ENCODE measurements around the gene GGA3. TPM values are rescaled to one million over a fixed set of nuclear protein-coding genes. Genes with fewer than 3 reads are reported as not detected.

GGA3 gene
- total RNA-seq, 1 experiment from 2014 or later: 37.5 TPM

DNA sequence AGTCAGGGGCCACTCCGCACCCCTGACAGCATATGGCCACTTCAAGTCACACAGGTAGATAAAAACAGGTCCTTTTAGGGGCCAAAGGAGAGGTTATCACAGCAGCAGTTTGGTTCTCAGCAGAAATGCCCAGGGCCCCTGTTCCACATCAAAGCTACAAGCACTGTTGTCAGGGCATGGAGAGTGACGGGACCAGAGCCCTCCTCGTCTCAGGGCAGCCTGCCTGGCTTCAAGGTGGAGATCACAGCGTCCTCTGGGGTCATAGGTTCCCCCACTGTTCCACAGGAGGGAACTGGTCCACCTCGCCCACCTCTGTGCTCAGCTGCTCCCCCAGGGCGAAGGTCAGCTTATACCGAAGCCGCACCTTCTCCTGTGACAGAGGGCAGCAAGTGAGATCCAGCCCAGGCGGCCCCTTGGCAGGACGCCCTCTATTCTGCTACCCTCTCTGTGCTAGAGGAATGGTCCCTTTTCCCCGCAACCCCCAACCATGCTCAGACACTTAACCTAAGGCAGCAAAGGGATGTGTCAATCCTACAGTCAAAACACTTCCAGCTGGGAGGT, 23.3 kb downstream of the GGA3 start:
- BruUV-seq (replicated peaks): no TSS peak
- no peaks in the 10 kb centered on the region for H3K9me2 ChIP-seq (ENCODE audit: insufficient read depth)
- H3K27ac ChIP-seq: no peak overlapping the region
- H3K27me3 ChIP-seq (ENCODE audit: insufficient read depth, low read depth): no peaks in the 10 kb centered on the region
- ChIA-PET CTCF (no interaction called here), POLR2A (ENCODE audit: unreplicated experiment) (no interaction called here)
- TF ChIP-seq, protein P1, sequence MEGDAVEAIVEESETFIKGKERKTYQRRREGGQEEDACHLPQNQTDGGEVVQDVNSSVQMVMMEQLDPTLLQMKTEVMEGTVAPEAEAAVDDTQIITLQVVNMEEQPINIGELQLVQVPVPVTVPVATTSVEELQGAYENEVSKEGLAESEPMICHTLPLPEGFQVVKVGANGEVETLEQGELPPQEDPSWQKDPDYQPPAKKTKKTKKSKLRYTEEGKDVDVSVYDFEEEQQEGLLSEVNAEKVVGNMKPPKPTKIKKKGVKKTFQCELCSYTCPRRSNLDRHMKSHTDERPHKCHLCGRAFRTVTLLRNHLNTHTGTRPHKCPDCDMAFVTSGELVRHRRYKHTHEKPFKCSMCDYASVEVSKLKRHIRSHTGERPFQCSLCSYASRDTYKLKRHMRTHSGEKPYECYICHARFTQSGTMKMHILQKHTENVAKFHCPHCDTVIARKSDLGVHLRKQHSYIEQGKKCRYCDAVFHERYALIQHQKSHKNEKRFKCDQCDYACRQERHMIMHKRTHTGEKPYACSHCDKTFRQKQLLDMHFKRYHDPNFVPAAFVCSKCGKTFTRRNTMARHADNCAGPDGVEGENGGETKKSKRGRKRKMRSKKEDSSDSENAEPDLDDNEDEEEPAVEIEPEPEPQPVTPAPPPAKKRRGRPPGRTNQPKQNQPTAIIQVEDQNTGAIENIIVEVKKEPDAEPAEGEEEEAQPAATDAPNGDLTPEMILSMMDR (conservative IDR thresholded peaks at IDR 0.05): no peak
- TF ChIP-seq EZH2 (IDR thresholded peaks at IDR 0.05; ENCODE audit: low read depth): no peak
- 0 out of 2 replicates have a peak, but pooled peaks cover 18% of the 10 kb centered on the region for H3K36me3 ChIP-seq (ENCODE audit: low read depth)
- no peak for DNase-seq
- no peaks in the 10 kb centered on the region for H3K79me2 ChIP-seq (ENCODE audit: low read depth)
- intact Hi-C loops (cut with micrococcal nuclease; ENCODE audit: unreplicated experiment): no loop called here
- H3F3A ChIP-seq (ENCODE audit: insufficient read depth, low read depth): peaks cover 41% of the 10 kb centered on the region; the same call in 1 of the 2 replicates
- H4K20me1 ChIP-seq (ENCODE audit: insufficient read depth): 0 out of 2 replicates have a peak, but pooled peaks cover 3% of the 10 kb centered on the region
- H3K4me1 ChIP-seq (replicated peaks; ENCODE audit: insufficient read depth): no peaks in the 10 kb centered on the region
- no peak overlapping the region for H3K4me3 ChIP-seq
- H3K9me3 ChIP-seq (ENCODE audit: insufficient read depth, low read depth): no peaks in the 10 kb centered on the region
- H3K4me2 ChIP-seq: no peak overlapping the region
- H2AFZ ChIP-seq: no peak overlapping the region

DNA sequence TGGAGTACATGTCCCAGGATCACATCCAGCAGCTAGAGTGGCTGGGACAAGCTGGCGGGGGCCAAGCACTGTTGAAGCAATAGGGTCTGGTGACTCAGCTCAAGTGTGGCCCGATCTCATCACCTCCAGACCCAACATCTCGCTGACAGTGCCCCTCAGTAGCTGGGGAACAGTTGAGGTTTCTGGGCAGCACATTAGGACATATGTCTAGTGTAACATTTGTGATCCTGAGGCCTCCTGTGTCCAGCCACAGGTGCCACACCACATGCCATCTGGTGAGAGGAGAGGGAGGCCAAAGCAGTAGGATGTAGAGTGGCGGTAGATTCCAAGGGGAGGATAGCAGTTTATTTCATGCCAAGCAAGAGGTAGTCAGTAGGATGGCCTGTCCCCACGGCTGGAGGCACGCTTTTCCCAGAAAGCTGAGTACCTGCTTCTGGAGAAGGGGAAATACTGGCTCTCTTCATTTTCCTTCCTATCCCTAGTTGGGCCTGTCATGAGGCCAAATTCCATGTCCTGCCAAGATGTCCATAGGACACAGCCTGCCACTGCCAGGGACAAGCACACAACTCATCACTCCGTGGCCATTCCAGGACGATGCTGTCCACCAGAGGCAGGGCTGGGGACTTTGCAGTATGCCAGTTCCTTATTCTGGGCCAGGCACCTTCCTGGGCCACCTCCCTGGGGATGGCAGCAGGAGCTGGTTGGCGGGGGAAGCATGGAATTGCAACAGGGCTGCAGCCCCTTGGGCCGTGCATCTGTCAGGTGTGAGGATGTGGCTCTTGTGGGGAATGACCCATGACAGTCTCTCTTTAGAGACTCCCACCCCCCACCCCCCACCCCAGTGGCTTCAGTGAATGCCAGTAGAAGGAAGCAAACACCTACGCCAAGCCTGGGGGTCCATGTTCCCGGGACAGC, 24.0 kb downstream of the GGA3 start:
- no peak overlapping the region for H2AFZ ChIP-seq
- H3F3A ChIP-seq (ENCODE audit: insufficient read depth, low read depth): peaks cover 41% of the 10 kb centered on the region; the same call in 1 of the 2 replicates
- POLR2A ChIA-PET (ENCODE audit: unreplicated experiment): no interaction called here
- CTCF ChIA-PET: interaction anchor here (0.6 kb wide), 1 partner anchor 1017 kb away, joined by 3 read pairs; no protein-coding TSS in a partner anchor
- H3K4me1 ChIP-seq (replicated peaks; ENCODE audit: insufficient read depth): no peaks in the 10 kb centered on the region
- no peak overlapping the region for H3K27ac ChIP-seq
- H3K36me3 ChIP-seq (ENCODE audit: low read depth): 0 out of 2 replicates have a peak, but pooled peaks cover 25% of the 10 kb centered on the region
- DNase-seq: no peak
- intact Hi-C loops (cut with micrococcal nuclease; ENCODE audit: unreplicated experiment): no loop called here
- H3K27me3 ChIP-seq (ENCODE audit: insufficient read depth, low read depth): no peaks in the 10 kb centered on the region
- TF ChIP-seq, protein P1 (conservative IDR thresholded peaks at IDR 0.05): no peak
- no peak for TF ChIP-seq EZH2 (IDR thresholded peaks at IDR 0.05; ENCODE audit: low read depth)
- H3K9me3 ChIP-seq (ENCODE audit: insufficient read depth, low read depth): no peaks in the 10 kb centered on the region
- H4K20me1 ChIP-seq (ENCODE audit: insufficient read depth): 0 out of 2 replicates have a peak, but pooled peaks cover 3% of the 10 kb centered on the region
- H3K9me2 ChIP-seq (ENCODE audit: insufficient read depth): no peaks in the 10 kb centered on the region
- H3K4me2 ChIP-seq: no peak overlapping the region
- no peaks in the 10 kb centered on the region for H3K79me2 ChIP-seq (ENCODE audit: low read depth)
- no TSS peak for BruUV-seq (replicated peaks)
- H3K4me3 ChIP-seq: no peak overlapping the region

DNA sequence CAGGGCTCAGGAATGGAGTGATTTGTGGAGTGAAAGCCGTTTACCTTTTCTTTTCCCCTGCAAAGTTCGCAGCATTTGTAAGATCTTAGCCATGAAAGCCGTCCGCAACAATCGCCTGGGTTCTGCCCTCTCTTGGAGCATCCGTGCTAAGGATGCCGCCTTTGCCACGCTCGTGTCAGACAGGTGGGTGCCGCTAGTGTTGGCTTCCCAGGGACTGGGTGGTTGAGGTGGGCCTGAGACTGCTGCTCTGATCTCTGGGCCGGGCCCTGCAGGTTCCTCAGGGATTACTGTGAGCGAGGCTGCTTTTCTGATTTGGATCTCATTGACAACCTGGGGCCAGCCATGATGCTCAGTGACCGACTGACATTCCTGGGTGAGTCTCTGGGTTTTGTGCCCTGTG, 28.6 kb downstream of the GGA3 start:
- no peak for DNase-seq
- TF ChIP-seq, protein P1 (conservative IDR thresholded peaks at IDR 0.05): no peak
- no peak for TF ChIP-seq EZH2 (IDR thresholded peaks at IDR 0.05; ENCODE audit: low read depth)
- peaks cover 32% of the 10 kb centered on the region; the same call in 1 of the 2 replicates for H3F3A ChIP-seq (ENCODE audit: insufficient read depth, low read depth)
- no peaks in the 10 kb centered on the region for H3K9me2 ChIP-seq (ENCODE audit: insufficient read depth)
- no peaks in the 10 kb centered on the region for H3K9me3 ChIP-seq (ENCODE audit: insufficient read depth, low read depth)
- 0 out of 2 replicates have a peak, but pooled peaks cover 23% of the 10 kb centered on the region for H3K36me3 ChIP-seq (ENCODE audit: low read depth)
- no peak overlapping the region for H3K4me2 ChIP-seq
- no peak overlapping the region for H3K27ac ChIP-seq
- intact Hi-C loops (cut with micrococcal nuclease; ENCODE audit: unreplicated experiment): no loop called here
- ChIA-PET POLR2A (ENCODE audit: unreplicated experiment) (interaction anchor here (0.7 kb wide), 1 partner anchor 17 kb away, joined by 3 read pairs; no protein-coding TSS in a partner anchor), CTCF (no interaction called here)
- H3K4me3 ChIP-seq: no peak overlapping the region
- H3K79me2 ChIP-seq (ENCODE audit: low read depth): no peaks in the 10 kb centered on the region
- no peaks in the 10 kb centered on the region for H4K20me1 ChIP-seq (ENCODE audit: insufficient read depth)
- no peak overlapping the region for H2AFZ ChIP-seq
- H3K27me3 ChIP-seq (ENCODE audit: insufficient read depth, low read depth): no peaks in the 10 kb centered on the region
- H3K4me1 ChIP-seq (replicated peaks; ENCODE audit: insufficient read depth): no peaks in the 10 kb centered on the region
- no TSS peak for BruUV-seq (replicated peaks)
